ENCODE results near the gene ZMAT5. TPM values are rescaled to one million over a fixed set of nuclear protein-coding genes. Genes with fewer than 3 reads are reported as not detected.

The ZMAT5 gene
- total and polyA plus RNA-seq, 10 of the 15 experiments (the other 5 are each of a cell fraction or from before 2014, with no cell fraction given) = 2.3 to 43.0 (median 21.9) TPM

- TF ChIP-seq E2F4 (IDR thresholded peaks at IDR 0.05; ENCODE audit: low read depth, low read length) (no peak), TCF7 (IDR thresholded peaks at IDR 0.05; ENCODE audit: borderline replicate concordance) (no peak), IKZF2 (IDR thresholded peaks at IDR 0.05) (no peak)
Measured at GRCh38 chr22:29795663-29796062, 28.9 kb upstream of the ZMAT5 start (continued).

- Histone ChIP-seq H3K9me3 (replicated peaks; ENCODE audit: control insufficient read depth, insufficient read depth, low read length) (no peaks in the 10 kb centered on the region), H3K9ac (ENCODE audit: control insufficient read depth, insufficient read depth, low read length) (no peak overlapping the region), H3K36me3 (ENCODE audit: control insufficient read depth in 2 of 2, insufficient read depth in 2 of 2, low read length in 1 of 2) (peaks cover 21 to 25% of the 10 kb centered on the region in 2 experiments; a peak in 3 of 4 replicates), H4K20me1 (ENCODE audit: control insufficient read depth, insufficient read depth) (no peaks in the 10 kb centered on the region), H3K4me2 (ENCODE audit: control insufficient read depth, insufficient read depth) (no peak overlapping the region), H3K4me1 (ENCODE audit: control insufficient read depth, insufficient read depth, low read length) (peaks cover 19% of the 10 kb centered on the region), H3K79me2 (ENCODE audit: control insufficient read depth, insufficient read depth, low read length) (no peaks in the 10 kb centered on the region), H3K27ac (ENCODE audit: control insufficient read depth, insufficient read depth) (no peak overlapping the region), H3K27me3 (replicated peaks in 1 of 2; ENCODE audit: control insufficient read depth in 2 of 2, insufficient read depth in 2 of 2, low read length in 1 of 2) (no peaks in the 10 kb centered on the region), H2AFZ (ENCODE audit: control insufficient read depth, low read depth, low read length) (no peak overlapping the region), H3K4me3 (no peak overlapping the region)
- 98% methylated on average over 17 of the region's 17 CpGs for WGBS (ENCODE audit: insufficient coverage, insufficient replicate concordance, low lambda C conversion rate, missing lambda C conversion rate)
- RAD21 ChIA-PET (ENCODE audit: unreplicated experiment) = no interaction called here
- POLR2A ChIA-PET = no interaction called here
- BruUV-seq (replicated peaks) = no TSS peak
- intact Hi-C loops (cut with micrococcal nuclease; ENCODE audit: unreplicated experiment) (no loop called here), in situ Hi-C loops (cut with MboI) (no loop called here)
- SMC1A ChIA-PET (ENCODE audit: uncharacterized antibody, unreplicated experiment) = no interaction called here
- FAIRE-seq = no peak
- ATAC-seq = no peak
- no peak for DNase-seq (ENCODE audit: low read depth, low spot score)
- CTCF ChIA-PET = interaction anchor here (1.1 kb wide), 1 partner anchor 11 kb away, joined by 3 read pairs; no protein-coding TSS in a partner anchor
- no peak for TF ChIP-seq RAD21 (IDR thresholded peaks at IDR 0.05; ENCODE audit: insufficient read depth, low read depth, low read length)
- no peak for TF ChIP-seq TCF3 (IDR thresholded peaks at IDR 0.05; ENCODE audit: borderline replicate concordance, insufficient read depth, low read depth, low read length)
- no peak for TF ChIP-seq HDGF (IDR thresholded peaks at IDR 0.05)
- TF ChIP-seq, protein P1, sequence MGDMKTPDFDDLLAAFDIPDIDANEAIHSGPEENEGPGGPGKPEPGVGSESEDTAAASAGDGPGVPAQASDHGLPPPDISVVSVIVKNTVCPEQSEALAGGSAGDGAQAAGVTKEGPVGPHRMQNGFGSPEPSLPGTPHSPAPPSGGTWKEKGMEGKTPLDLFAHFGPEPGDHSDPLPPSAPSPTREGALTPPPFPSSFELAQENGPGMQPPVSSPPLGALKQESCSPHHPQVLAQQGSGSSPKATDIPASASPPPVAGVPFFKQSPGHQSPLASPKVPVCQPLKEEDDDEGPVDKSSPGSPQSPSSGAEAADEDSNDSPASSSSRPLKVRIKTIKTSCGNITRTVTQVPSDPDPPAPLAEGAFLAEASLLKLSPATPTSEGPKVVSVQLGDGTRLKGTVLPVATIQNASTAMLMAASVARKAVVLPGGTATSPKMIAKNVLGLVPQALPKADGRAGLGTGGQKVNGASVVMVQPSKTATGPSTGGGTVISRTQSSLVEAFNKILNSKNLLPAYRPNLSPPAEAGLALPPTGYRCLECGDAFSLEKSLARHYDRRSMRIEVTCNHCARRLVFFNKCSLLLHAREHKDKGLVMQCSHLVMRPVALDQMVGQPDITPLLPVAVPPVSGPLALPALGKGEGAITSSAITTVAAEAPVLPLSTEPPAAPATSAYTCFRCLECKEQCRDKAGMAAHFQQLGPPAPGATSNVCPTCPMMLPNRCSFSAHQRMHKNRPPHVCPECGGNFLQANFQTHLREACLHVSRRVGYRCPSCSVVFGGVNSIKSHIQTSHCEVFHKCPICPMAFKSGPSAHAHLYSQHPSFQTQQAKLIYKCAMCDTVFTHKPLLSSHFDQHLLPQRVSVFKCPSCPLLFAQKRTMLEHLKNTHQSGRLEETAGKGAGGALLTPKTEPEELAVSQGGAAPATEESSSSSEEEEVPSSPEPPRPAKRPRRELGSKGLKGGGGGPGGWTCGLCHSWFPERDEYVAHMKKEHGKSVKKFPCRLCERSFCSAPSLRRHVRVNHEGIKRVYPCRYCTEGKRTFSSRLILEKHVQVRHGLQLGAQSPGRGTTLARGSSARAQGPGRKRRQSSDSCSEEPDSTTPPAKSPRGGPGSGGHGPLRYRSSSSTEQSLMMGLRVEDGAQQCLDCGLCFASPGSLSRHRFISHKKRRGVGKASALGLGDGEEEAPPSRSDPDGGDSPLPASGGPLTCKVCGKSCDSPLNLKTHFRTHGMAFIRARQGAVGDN (IDR thresholded peaks at IDR 0.05) = no peak
- TF ChIP-seq ZNF274 (IDR thresholded peaks at IDR 0.05; ENCODE audit: insufficient read depth, insufficient read length) = no peak
- no peak for TF ChIP-seq JUNB (IDR thresholded peaks at IDR 0.05)
- TF ChIP-seq TBL1XR1 (IDR thresholded peaks at IDR 0.05; ENCODE audit: low read depth, low read length) = no peak
- TF ChIP-seq ATF7 (IDR thresholded peaks at IDR 0.05; ENCODE audit: low read depth) = no peak
- TF ChIP-seq, protein P2, sequence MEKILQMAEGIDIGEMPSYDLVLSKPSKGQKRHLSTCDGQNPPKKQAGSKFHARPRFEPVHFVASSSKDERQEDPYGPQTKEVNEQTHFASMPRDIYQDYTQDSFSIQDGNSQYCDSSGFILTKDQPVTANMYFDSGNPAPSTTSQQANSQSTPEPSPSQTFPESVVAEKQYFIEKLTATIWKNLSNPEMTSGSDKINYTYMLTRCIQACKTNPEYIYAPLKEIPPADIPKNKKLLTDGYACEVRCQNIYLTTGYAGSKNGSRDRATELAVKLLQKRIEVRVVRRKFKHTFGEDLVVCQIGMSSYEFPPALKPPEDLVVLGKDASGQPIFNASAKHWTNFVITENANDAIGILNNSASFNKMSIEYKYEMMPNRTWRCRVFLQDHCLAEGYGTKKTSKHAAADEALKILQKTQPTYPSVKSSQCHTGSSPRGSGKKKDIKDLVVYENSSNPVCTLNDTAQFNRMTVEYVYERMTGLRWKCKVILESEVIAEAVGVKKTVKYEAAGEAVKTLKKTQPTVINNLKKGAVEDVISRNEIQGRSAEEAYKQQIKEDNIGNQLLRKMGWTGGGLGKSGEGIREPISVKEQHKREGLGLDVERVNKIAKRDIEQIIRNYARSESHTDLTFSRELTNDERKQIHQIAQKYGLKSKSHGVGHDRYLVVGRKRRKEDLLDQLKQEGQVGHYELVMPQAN (conservative IDR thresholded peaks at IDR 0.05) = no peak
- TF ChIP-seq, protein P3, sequence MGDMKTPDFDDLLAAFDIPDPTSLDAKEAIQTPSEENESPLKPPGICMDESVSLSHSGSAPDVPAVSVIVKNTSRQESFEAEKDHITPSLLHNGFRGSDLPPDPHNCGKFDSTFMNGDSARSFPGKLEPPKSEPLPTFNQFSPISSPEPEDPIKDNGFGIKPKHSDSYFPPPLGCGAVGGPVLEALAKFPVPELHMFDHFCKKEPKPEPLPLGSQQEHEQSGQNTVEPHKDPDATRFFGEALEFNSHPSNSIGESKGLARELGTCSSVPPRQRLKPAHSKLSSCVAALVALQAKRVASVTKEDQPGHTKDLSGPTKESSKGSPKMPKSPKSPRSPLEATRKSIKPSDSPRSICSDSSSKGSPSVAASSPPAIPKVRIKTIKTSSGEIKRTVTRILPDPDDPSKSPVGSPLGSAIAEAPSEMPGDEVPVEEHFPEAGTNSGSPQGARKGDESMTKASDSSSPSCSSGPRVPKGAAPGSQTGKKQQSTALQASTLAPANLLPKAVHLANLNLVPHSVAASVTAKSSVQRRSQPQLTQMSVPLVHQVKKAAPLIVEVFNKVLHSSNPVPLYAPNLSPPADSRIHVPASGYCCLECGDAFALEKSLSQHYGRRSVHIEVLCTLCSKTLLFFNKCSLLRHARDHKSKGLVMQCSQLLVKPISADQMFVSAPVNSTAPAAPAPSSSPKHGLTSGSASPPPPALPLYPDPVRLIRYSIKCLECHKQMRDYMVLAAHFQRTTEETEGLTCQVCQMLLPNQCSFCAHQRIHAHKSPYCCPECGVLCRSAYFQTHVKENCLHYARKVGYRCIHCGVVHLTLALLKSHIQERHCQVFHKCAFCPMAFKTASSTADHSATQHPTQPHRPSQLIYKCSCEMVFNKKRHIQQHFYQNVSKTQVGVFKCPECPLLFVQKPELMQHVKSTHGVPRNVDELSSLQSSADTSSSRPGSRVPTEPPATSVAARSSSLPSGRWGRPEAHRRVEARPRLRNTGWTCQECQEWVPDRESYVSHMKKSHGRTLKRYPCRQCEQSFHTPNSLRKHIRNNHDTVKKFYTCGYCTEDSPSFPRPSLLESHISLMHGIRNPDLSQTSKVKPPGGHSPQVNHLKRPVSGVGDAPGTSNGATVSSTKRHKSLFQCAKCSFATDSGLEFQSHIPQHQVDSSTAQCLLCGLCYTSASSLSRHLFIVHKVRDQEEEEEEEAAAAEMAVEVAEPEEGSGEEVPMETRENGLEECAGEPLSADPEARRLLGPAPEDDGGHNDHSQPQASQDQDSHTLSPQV (IDR thresholded peaks at IDR 0.05) = no peak
Measured at GRCh38 chr22:29793396-29793795, 26.6 kb upstream of the ZMAT5 start.

Data from GM12878 (cell line).